ENCODE results near the gene MPL.
A peak's percentile ranks its signal among the peaks of the same experiment; 100 is the strongest.

The MPL gene

GRCh38 chr1:43346636-43347035, 9.0 kb downstream of the MPL start:
- Histone ChIP-seq H3K27me3 (ENCODE audit: low read length) (no peaks in the 10 kb centered on the region), H3K4me2 (ENCODE audit: low read depth, low read length, poor library complexity, severe bottlenecking) (no peak overlapping the region)

GRCh38 chr1:43348343-43348808, 10.8 kb downstream of the MPL start:
- H3K9me2 ChIP-seq (replicated peaks; ENCODE audit: insufficient read depth, low read length), result no peaks in the 10 kb centered on the region
- no peaks in the 10 kb centered on the region for H3K36me3 ChIP-seq (ENCODE audit: low read length)
- H4K20me1 ChIP-seq (ENCODE audit: low read depth, low read length), result no peaks in the 10 kb centered on the region
- H3K79me2 ChIP-seq (ENCODE audit: insufficient read depth, low read length), result no peaks in the 10 kb centered on the region
- H3K27me3 ChIP-seq (ENCODE audit: low read length), result no peaks in the 10 kb centered on the region
- no peak overlapping the region; the same call in 1 of the 2 replicates for H3K27ac ChIP-seq (ENCODE audit: low read depth, low read length)
- H3K4me3 ChIP-seq (ENCODE audit: insufficient read depth, low read length, poor library complexity, severe bottlenecking), result peak overlapping the region; percentile 56
- H3K4me2 ChIP-seq (ENCODE audit: low read depth, low read length, poor library complexity, severe bottlenecking), result peak overlapping the region; percentile 74
- TF ChIP-seq CTCF (IDR thresholded peaks at IDR 0.05; ENCODE audit: insufficient read depth, low read length, poor library complexity, severe bottlenecking), result no peak
- TF ChIP-seq EZH2phosphoT487 (conservative IDR thresholded peaks at IDR 0.05; ENCODE audit: low read length), result no peak
- peaks cover 18% of the 10 kb centered on the region for H3F3A ChIP-seq (ENCODE audit: insufficient read depth)
- H2AFZ ChIP-seq (ENCODE audit: low read depth, low read length, severe bottlenecking), result peak overlapping the region; percentile 83
- no peaks in the 10 kb centered on the region for H3K9me3 ChIP-seq (ENCODE audit: insufficient read depth, low read length)
- H3K9ac ChIP-seq (ENCODE audit: low read length), result peak overlapping the region; percentile 60

More at GRCh38 chr1:43346636-43347035, 9.0 kb downstream of the MPL start:
- no peak overlapping the region for H3K9ac ChIP-seq (ENCODE audit: low read length)
- H4K20me1 ChIP-seq (ENCODE audit: low read depth, low read length), result no peaks in the 10 kb centered on the region
- H3K36me3 ChIP-seq (ENCODE audit: low read length), result no peaks in the 10 kb centered on the region
- H3K9me3 ChIP-seq (ENCODE audit: insufficient read depth, low read length), result no peaks in the 10 kb centered on the region
- H3K79me2 ChIP-seq (ENCODE audit: insufficient read depth, low read length), result no peaks in the 10 kb centered on the region
- no peak overlapping the region for H3K4me3 ChIP-seq (ENCODE audit: insufficient read depth, low read length, poor library complexity, severe bottlenecking)
- TF ChIP-seq CTCF (IDR thresholded peaks at IDR 0.05; ENCODE audit: insufficient read depth, low read length, poor library complexity, severe bottlenecking) (no peak), EZH2phosphoT487 (conservative IDR thresholded peaks at IDR 0.05; ENCODE audit: low read length) (no peak)
- peaks cover 18% of the 10 kb centered on the region for H3F3A ChIP-seq (ENCODE audit: insufficient read depth)
- no peak overlapping the region for H2AFZ ChIP-seq (ENCODE audit: low read depth, low read length, severe bottlenecking)
- H3K9me2 ChIP-seq (replicated peaks; ENCODE audit: insufficient read depth, low read length), result no peaks in the 10 kb centered on the region
- H3K27ac ChIP-seq (ENCODE audit: low read depth, low read length), result no peak overlapping the region

- H3K27ac ChIP-seq (ENCODE audit: low read depth, low read length), result peak overlapping the region; percentile 67
- no peaks in the 10 kb centered on the region for H3K9me2 ChIP-seq (replicated peaks; ENCODE audit: insufficient read depth, low read length)
- no peaks in the 10 kb centered on the region for H3K79me2 ChIP-seq (ENCODE audit: insufficient read depth, low read length)
- H3K4me2 ChIP-seq (ENCODE audit: low read depth, low read length, poor library complexity, severe bottlenecking), result peak overlapping the region; percentile 74
- H2AFZ ChIP-seq (ENCODE audit: low read depth, low read length, severe bottlenecking), result peak overlapping the region; percentile 83
- H3K27me3 ChIP-seq (ENCODE audit: low read length), result no peaks in the 10 kb centered on the region
- peak overlapping the region; percentile 56 for H3K4me3 ChIP-seq (ENCODE audit: insufficient read depth, low read length, poor library complexity, severe bottlenecking)
- H3F3A ChIP-seq (ENCODE audit: insufficient read depth), result peaks cover 18% of the 10 kb centered on the region
- TF ChIP-seq CTCF (IDR thresholded peaks at IDR 0.05; ENCODE audit: insufficient read depth, low read length, poor library complexity, severe bottlenecking) (no peak), EZH2phosphoT487 (conservative IDR thresholded peaks at IDR 0.05; ENCODE audit: low read length) (no peak)
- H3K9me3 ChIP-seq (ENCODE audit: insufficient read depth, low read length), result no peaks in the 10 kb centered on the region
- H3K9ac ChIP-seq (ENCODE audit: low read length), result peak overlapping the region; percentile 60
- no peaks in the 10 kb centered on the region for H3K36me3 ChIP-seq (ENCODE audit: low read length)
- no peaks in the 10 kb centered on the region for H4K20me1 ChIP-seq (ENCODE audit: low read depth, low read length)
Observed at GRCh38 chr1:43348809-43349593, 11.4 kb downstream of the MPL start.

All from SU-DHL-6 (cell line).